ENCODE measurements around the gene COL28A1. TPM values are rescaled to one million over a fixed set of nuclear protein-coding genes. Genes with fewer than 3 reads are reported as not detected.
"Not testable (repeated sequence)": the region's sequence is repeated elsewhere in the genome, so short reads cannot be mapped to it uniquely, and the experiment has no call there.

The COL28A1 gene
- total RNA-seq, 1 donor from 2014 or later: 3.3 TPM

DNA sequence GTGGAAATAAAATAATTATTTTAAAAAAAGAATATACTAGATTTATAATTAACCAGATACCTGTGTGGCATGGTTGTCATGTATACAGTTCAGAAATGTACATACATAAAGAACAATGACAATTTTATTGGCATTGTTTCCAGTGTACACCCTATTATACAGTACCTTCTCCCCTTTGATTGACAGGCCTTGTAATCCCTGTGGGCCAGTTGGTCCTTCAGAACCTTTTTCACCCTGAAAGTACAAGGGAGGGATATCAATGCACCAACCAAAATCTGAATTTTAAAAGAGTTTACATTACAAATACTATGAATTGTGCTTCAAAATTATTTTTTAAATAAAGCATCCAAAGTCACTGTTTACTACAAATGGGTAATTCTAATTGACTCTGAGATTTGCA, 61.2 kb downstream of the COL28A1 start:
- H3K27me3 Mint-ChIP-seq: no peaks in the 10 kb centered on the region
- TF ChIP-seq, protein P1, sequence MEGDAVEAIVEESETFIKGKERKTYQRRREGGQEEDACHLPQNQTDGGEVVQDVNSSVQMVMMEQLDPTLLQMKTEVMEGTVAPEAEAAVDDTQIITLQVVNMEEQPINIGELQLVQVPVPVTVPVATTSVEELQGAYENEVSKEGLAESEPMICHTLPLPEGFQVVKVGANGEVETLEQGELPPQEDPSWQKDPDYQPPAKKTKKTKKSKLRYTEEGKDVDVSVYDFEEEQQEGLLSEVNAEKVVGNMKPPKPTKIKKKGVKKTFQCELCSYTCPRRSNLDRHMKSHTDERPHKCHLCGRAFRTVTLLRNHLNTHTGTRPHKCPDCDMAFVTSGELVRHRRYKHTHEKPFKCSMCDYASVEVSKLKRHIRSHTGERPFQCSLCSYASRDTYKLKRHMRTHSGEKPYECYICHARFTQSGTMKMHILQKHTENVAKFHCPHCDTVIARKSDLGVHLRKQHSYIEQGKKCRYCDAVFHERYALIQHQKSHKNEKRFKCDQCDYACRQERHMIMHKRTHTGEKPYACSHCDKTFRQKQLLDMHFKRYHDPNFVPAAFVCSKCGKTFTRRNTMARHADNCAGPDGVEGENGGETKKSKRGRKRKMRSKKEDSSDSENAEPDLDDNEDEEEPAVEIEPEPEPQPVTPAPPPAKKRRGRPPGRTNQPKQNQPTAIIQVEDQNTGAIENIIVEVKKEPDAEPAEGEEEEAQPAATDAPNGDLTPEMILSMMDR (conservative IDR thresholded peaks at IDR 0.05): no peak
- H3K4me1 Mint-ChIP-seq (ENCODE audit: unreplicated experiment): no peaks in the 10 kb centered on the region
- H3K36me3 Mint-ChIP-seq: no peaks in the 10 kb centered on the region
- no peaks in the 10 kb centered on the region for H3K9me3 Mint-ChIP-seq
- no peak overlapping the region for H3K27ac Mint-ChIP-seq
- H3K4me3 Mint-ChIP-seq: no peak overlapping the region
- DNase-seq (ENCODE audit: extremely low spot score, unreplicated experiment): no peak

DNA sequence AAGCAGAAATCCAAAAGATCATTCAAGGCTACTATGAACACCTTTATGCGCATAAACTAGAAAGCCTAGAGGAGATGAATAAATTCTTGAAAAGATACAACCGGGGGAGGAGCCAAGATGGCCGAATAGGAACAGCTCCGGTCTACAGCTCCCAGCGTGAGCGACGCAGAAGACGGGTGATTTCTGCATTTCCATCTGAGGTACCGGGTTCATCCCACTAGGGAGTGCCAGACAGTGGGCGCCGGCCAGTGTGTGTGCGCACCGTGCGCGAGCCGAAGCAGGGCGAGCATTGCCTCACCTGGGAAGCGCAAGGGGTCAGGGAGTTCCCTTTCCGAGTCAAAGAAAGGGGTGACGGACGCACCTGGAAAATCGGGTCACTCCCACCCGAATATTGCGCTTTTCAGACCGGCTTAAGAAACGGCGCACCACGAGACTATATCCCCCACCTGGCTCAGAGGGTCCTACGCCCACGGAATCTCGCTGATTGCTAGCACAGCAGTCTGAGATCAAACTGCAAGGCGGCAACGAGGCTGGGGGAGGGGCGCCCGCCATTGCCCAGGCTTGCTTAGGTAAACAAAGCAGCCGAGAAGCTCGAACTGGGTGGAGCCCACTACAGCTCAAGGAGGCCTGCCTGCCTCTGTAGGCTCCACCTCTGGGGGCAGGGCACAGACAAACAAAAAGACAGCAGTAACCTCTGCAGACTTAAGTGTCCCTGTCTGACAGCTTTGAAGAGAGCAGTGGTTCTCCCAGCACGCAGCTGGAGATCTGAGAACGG, 70.5 kb downstream of the COL28A1 start:
- H3K27ac Mint-ChIP-seq; H3K4me1 Mint-ChIP-seq (ENCODE audit: unreplicated experiment); H3K4me3 Mint-ChIP-seq; H3K9me3 Mint-ChIP-seq; H3K27me3 Mint-ChIP-seq; H3K36me3 Mint-ChIP-seq; DNase-seq (ENCODE audit: extremely low spot score, unreplicated experiment): not testable (repeated sequence)

DNA sequence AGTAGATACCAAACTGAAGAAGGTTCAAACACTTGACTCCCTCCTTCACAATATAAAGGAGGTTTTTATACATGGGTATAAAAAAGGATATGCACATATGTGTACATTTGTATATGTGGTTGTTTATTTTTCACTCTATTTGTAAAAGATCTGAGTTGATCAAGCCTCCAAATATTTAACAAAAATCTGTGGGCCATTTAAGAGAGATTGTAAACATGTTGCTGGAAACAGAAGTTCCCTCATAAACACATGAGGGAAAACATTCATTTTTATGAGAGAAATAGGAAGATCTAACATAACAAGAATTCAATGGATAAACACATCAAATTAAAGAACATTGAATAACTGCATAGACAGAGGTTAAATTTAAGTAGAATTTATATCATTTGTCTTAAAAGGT, 81.7 kb downstream of the COL28A1 start:
- Mint-ChIP-seq H3K4me3 (no peak overlapping the region), H3K9me3 (peaks cover 6% of the 10 kb centered on the region), H3K27ac (no peak overlapping the region), H3K36me3 (peaks cover 3% of the 10 kb centered on the region), H3K27me3 (no peaks in the 10 kb centered on the region), H3K4me1 (ENCODE audit: unreplicated experiment) (peaks cover 5% of the 10 kb centered on the region)
- TF ChIP-seq, protein P1 (conservative IDR thresholded peaks at IDR 0.05): no peak
- no peak for DNase-seq (ENCODE audit: extremely low spot score, unreplicated experiment)

DNA sequence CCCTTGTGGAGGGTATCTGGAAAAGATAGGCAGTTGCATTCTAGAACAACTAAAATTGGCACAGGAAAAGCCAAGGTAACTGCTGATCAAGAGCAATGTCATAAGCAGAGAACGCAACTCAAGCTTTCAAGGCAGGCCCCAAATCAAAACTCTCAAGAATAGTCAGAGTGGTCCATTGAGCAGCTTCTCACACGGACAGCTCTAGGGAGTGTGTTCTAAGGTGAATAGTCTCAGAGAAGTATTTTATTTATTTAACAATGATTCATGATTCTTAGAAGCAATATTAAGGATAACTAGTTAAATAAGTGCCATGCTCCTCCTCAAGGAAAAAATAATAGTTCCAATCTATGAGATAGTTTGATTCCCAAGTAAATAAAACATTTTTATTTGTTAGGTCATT, 83.0 kb downstream of the COL28A1 start:
- H3K4me1 Mint-ChIP-seq (ENCODE audit: unreplicated experiment): no peaks in the 10 kb centered on the region
- H3K4me3 Mint-ChIP-seq: no peak overlapping the region
- TF ChIP-seq, protein P1 (conservative IDR thresholded peaks at IDR 0.05): no peak
- no peaks in the 10 kb centered on the region for H3K27me3 Mint-ChIP-seq
- peaks cover 11% of the 10 kb centered on the region for H3K9me3 Mint-ChIP-seq
- no peak overlapping the region for H3K27ac Mint-ChIP-seq
- DNase-seq (ENCODE audit: extremely low spot score, unreplicated experiment): no peak
- H3K36me3 Mint-ChIP-seq: peaks cover 7% of the 10 kb centered on the region

DNA sequence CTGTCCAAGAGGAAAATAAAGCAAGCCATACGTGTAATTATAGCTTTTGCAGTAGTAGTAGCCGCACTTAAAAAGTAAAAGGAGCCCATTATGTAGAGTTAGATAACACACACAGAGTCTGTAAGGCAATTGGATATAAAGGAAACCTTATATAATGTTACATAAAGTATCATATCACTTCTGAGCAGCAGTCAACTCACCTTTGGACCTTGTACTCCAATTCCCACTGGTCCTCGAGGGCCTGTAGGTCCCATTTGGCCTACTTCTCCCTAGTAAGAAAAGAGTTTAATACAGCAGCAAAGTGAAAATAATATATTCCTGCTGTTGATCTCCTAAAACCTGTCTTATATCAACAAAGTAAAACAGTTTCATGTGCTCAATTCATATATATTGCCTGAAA, 83.6 kb downstream of the COL28A1 start:
- no peak for DNase-seq (ENCODE audit: extremely low spot score, unreplicated experiment)
- no peak overlapping the region for H3K4me3 Mint-ChIP-seq
- TF ChIP-seq, protein P1 (conservative IDR thresholded peaks at IDR 0.05): no peak
- H3K27me3 Mint-ChIP-seq: no peaks in the 10 kb centered on the region
- peaks cover 7% of the 10 kb centered on the region for H3K36me3 Mint-ChIP-seq
- no peak overlapping the region for H3K27ac Mint-ChIP-seq
- H3K9me3 Mint-ChIP-seq: peaks cover 11% of the 10 kb centered on the region
- no peaks in the 10 kb centered on the region for H3K4me1 Mint-ChIP-seq (ENCODE audit: unreplicated experiment)

DNA sequence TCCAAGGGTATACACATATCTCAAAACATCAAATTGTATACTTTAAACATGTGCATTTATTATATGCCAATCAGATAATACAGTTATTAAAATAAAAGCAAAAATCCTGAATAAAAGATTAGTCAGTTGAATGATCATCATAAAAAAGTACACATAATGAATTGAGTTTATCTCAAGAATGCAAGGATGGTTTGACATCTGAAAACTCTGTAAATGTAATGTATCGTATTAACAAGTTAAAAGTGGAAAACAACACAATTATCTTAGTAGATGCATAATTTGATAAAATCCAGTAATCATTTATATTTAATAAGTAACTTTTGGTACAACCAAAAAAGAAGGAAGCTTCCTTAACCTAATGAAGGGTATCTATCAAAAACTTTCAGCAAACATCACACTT, 86.6 kb downstream of the COL28A1 start:
- Mint-ChIP-seq H3K4me1 (ENCODE audit: unreplicated experiment) (no peaks in the 10 kb centered on the region), H3K27me3 (no peaks in the 10 kb centered on the region), H3K4me3 (no peak overlapping the region), H3K27ac (no peak overlapping the region), H3K9me3 (peaks cover 16% of the 10 kb centered on the region), H3K36me3 (peaks cover 13% of the 10 kb centered on the region)
- DNase-seq (ENCODE audit: extremely low spot score, unreplicated experiment): no peak
- TF ChIP-seq, protein P1 (conservative IDR thresholded peaks at IDR 0.05): no peak

Data from type B pancreatic cell (in vitro differentiated cells).